NCI-H82 treated with DMSO at 0.1 percent for 48 hours (cell line): Measurements from ENCODE around the gene EFR3B.

Experiments
- DNase-seq: peaks from one replicate; lab custom pipeline; 2025; ENCODE audit not compliant: unreplicated experiment; lab: John Stamatoyannopoulos, UW

The EFR3B gene

DNA sequence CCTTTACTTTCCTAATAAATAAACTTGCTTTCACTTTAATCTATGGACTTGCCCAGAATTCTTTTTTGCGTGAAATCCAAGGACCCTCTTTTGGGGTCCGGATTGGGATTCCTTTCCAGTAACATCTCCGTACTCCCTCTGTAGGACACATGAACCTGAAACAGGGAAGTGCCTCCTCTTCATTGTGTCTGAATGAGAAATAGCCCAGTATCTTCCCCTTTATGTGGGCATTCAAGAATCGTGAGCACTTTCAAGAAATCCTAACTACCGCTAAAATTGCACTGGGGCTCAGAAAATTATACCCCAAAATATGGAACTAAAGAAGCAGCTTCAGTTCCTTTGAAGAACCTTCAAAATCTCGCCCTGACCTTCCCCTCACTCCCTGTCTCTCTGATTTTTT lies 134.3 kb downstream of the EFR3B start:
- DNase-seq: no peak

DNA sequence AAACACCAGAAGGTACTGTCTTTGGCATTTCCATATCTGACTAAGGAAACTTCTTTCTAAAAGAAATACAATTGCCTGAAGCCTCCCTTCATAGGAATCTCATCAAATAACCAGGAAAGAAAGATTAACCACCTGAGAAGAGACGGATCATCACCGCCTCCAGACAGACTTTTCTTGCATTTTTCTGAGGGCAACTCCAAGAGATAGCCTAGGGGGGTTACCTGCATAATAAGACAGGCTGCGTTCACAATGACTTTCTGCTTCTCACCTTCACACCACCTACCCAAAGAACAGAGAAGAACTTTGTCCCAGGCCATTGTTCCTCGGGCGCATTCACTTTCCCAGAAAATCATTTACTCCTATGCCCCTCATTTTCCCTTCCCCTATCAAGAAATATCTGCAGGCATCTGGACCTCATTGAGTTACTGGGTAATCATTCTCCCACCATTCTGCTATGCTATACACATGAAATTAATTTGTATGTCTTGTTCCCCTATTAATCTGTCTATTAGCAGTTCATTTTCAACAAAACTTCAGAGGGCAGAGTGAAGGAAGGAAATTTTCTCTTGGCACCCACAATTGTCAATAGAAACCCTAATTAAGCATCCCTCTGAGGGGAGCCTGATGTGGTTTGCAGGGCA lies 134.8 kb downstream of the EFR3B start:
- DNase-seq: no peak

DNA sequence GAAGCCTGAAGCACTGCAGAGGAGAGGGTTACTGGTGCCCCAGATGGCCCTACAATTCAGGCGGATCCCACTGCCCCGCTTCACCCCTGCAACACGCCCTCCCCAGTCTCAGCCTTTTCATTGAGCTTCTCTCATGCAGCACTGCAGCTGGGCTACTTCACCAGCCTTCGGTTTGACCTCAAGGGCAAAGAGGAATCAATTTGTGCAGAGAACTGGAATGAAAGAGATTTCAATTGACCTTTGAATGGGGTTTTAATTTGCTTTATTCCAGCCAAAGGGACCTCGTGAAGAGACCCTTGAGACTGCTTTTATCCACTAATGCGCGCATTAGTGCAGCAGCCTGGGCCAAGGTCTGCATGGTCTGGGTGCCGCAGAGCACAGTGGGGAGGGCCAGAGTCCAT lies 135.3 kb downstream of the EFR3B start:
- DNase-seq: no peak

DNA sequence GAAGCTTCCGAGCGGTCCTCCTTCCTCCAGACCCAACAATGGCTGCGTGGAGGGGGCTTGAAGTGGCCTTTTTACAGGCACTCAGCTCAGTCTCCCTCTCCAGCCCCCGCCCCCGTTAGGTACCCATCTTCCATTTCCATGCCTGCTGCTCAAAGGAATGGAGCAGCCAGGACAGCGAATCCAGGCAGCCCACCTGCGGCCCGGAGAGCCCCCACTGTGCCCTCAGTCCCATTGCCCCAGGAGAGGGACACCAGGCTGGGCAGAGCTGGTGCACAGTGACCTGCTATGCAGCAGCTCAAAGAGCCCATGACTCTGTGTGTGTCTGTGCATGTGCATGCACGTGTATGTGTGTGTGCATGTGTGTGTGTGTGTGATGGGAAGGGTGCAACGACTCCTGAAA lies 137.1 kb downstream of the EFR3B start:
- no peak for DNase-seq

DNA sequence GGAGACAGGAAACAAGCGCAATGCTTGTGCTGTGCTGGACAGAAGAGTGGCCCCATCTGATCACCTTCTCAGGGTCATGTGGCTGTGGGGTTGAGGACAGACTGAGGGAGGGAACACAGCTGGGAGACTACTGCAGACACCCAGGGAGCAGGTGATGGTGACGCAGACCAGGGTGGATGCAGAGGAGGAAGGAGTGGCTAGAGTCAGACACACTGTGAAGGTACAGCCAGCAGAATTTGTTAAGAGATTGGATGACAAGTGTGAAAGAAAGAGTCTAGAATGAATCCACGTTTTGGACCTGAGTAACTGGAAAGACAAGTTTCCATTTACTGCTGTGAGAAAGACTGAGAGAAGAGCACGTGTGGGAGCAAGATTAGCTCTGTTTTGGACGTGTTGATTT lies 142.4 kb downstream of the EFR3B start:
- no peak for DNase-seq

DNA sequence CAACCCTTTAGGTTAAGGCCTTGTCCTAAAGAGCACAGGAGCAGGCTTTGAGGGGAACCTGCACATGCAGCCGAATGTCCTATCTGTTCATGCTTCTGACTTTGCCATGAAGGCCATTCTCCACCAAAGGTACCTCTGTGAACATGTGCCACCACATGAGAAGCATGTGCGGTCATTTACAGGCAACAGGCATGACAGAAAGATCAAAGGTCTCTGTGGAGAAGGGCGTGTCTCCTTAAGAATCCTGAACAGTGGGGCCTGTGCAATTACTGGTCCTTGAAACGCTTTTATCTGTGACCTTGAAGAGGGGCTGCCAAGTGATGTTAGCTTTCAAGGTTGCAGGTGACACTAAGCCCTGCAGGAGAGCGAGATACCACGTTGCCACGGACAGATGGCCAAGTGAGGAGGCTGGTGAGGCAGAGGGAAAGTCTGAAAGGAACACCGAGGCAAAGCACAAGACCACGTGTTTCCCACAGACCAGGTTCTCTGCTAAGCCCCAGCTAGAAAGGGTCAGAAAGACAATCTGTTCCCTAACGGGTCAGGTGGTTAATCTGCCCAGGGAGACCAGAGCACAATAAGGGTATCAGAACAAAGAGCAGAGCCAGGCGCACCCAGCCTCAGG lies 146.0 kb downstream of the EFR3B start:
- DNase-seq: no peak

DNA sequence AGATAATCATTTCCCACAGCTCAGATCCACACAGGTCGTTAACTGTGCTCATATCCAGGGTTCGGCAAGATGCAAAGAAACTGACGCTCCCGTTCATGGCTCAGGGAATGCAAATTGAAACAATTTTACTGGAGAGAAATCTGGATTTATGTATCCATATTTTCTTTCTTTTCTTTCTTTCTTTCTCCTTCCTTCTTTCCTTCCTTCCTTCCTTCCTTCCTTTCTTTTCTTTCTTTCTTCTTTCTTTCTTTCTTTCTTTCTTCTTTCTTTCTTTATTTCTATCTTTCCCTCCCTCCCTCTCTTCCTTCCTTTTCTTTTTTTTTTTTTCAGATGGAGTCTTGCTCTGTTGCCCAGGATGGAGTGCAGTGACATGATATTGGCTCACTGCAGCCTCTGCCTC lies 146.5 kb downstream of the EFR3B start:
- no peak for DNase-seq

DNA sequence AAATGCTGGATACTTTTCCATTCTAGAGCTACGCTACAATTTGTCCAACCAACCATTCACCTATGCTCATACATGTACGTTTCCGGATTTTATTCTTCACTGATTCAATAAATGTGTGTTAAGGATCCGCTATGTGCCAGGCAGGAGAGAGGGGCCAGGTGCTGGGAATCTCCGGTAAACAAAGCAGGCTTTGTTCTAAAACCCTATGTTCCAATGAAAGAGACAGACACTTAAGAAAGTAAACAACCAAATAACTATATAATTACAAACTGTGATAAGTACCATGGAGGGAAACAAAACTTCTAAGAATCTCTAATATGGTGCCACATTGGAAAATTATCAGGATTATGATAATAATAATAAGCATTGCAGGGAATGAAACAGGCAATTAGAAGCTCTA lies 148.7 kb downstream of the EFR3B start:
- no peak for DNase-seq

DNA sequence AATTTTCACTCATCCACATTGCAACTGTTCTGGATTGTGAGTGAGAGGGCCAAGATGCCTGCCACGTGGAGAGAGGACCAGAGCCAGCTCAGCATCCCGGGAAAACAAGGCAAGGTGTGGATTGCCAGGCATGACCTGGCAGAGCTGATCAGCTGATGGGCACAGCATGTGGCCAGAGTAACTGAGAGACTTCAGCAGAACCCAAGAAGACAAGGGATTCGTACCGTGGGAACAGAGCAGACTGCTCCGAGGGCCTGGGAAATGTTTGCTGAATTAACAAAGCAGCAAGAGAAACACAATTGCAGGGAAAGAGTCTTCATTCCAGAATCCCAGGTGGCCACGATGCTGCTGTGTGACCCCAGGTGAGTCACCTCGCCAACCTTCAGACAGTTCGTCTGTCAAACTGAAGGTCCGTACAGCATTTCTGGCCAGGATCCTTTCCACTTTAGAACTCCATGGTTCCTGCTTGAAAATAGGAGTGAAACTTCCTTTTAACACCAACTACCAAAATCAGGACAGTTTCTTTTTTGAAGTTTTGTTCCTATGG lies 152.8 kb downstream of the EFR3B start:
- DNase-seq: no peak

DNA sequence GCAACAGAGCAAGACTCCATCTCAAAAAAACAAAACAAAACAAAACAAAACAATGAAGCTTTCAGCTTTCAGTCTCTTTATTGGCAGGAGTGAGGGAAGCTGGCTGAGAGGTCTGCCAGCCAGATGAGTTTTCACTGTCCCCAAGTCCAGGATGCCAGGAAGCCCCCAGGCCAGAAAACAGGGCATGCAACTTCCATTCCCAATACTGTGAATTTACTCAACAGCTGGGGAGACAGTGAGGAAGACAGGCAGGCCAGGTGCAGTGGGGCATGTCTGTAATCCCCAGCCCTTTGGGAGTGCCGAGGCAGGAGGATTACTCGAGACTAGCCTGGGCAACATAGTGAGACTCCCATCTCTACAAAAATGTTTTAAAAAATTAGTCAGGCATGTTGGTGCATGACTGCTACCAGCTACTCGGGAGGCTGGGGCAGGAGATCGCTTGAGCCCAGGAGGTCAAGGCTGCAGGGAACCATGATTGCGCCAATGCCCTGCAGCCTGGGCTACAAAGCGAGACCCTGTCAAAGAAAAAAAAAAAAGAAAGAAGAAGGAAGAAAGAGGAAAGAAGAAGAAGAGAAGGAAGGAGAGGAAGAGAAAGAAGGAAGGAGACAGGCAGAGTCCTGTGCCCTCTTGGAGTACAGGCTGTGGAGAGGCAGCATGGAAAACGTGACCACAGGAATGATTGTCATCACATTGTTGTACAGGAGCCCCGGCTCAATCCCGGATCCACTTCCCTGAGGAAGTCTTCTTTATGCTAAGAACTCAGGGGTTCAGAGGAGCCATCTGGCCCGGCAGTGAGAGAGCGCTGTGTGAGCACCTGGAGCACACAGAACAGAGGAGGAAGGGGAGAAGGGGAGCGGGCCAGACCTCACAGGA lies 155.7 kb downstream of the EFR3B start:
- DNase-seq: no peak

DNA sequence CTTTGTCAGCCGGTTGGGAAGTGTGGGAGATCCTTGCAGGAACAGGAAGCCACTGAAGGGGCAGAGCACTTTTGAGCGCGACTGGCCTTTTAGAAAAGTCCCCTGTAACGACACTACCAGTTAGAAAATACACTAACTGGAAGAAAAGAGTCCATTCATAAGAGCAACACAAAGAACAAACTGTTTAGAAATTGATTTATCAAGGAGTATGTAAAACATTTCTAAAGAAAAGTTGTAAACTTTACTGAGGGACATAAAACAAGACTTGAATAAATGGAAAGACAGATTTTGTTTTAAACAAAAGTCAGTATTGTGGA lies 156.3 kb downstream of the EFR3B start:
- no peak for DNase-seq

DNA sequence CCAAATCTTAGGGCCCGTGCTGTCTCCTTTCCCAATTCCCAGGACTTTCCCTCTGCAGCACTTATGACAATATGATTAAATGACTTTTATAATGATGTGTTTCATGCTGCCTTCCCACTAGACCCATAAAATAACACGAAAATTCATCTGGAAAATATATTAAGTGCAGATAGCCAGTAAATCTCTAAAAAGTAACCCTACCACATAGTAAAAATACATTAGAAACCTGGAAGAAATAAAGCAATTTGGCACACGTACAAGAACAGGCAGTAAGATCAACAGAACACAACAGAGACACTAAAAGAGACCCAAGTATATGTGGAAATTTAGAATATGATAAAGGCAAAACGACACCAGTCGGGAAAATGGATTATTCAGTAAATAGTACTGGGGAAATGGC lies 156.7 kb downstream of the EFR3B start:
- no peak for DNase-seq

DNA sequence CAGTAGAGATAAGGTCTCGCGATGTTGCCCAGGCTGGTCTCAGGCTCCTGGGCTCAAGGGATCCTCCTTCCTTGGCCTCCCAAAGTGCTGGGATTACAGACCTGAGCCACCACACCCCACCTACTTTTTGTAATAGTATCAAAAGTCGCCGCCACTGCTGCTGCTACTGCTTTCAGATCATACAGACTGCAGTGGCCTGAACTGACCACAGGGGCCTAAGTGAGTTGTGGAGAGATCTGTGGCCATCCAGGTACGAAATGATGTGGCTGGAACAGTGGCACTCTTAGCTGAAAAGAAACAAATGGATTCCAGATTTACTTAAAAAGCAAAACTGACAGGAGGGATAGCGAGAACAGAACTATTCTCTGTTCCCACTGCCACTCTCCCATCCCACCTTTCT lies 159.4 kb downstream of the EFR3B start:
- no peak for DNase-seq

DNA sequence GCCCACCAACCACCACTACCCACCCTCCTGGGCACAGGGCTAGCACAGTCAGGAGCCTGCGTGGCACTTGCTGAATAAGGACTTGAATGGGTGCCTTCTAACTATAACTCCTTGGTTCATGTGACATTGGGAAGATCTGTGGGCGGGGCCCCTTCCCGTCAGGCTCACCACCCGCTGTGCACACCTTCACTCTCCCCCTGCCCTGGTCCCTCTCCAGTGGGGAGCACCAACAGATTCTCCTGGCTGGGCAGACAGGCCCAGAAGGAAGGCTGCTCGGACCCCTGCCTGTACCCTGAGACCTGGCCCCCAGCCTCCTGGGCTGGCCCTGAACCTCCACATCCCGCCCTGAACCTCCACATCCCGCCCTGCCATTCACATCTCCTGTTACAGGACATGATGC lies 159.9 kb downstream of the EFR3B start:
- DNase-seq: no peak

DNA sequence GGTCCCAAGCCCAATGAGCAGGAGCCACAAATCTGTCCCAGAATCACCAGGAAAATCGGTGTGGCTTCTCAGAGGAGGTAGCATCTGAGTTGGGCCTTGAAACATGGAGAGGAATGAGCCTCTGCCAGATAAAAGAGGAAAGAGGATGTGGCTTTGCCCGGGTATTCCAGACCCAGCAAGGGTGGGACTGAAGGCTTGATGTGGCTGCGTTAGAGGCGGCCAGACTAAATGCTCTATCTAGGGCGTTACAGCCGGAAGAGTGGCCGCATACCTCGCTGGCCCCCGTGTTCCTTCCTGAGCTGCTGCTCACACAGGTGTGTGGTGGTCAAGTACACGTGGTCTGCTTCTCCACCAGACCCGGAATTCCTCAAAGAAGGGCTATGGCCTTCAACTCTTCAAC lies 160.4 kb downstream of the EFR3B start:
- DNase-seq: no peak

DNA sequence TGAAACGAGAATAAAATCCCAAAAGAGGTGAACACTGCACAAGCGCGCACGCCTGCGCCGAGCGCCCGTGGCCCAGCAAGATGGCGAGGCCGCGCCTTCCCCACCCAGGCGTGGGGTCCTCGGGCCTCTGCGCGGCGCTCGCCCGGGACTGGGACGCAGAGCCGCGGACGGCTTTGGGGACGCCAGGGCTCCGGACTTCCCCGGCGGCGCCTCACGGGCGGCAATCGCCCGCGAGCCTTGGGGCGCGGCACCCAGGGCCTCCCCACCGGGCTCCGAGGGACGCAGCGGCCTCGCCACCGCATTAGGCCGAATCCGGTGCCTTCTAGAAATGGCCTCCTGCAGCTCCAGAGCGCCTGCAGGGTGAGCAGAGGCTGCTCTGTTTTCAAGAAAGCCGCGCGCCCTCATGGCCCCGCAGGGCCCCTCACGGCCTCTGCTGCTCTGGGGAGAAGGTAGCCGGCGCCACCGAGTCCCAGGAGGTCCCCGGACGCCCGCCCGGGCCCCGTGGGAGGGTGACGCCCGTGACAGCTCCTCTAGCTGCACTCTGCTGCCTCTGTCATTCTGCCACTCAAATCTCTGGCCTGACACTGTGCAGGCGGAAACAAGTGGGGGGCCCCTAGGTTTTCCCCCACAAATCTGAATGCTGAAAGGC lies 162.4 kb downstream of the EFR3B start:
- DNase-seq: no peak

DNA sequence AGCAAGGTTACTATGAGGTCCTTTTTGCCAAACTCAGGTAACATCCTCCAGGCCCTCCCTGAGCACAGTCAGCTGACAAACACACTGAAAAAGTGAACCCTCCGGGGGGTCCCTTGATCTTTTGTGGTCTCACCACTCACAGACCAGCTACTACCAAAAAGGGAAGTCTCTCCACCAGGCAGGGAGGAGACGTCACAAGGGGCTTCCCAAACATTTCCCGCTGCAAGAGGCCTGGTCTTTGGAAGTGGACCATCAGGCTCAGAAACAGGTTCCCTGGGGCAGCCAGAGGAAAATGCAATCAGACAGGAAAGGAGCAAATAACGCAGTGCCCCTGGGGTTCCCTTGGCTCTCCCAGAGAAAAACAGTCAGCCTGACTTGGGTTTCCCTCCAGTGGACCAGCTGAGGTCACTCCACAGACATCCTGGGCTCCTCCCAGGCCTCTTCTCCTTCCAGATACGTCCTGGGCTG lies 165.2 kb downstream of the EFR3B start:
- no peak for DNase-seq
